Measurements from ENCODE around the gene AGBL2. TPM values are rescaled to one million over a fixed set of nuclear protein-coding genes. Genes with fewer than 3 reads are reported as not detected.
"Not testable (repeated sequence)": the region's sequence is repeated elsewhere in the genome, so short reads cannot be mapped to it uniquely, and the experiment has no call there.

The AGBL2 gene
- total RNA-seq, 3 donors from 2014 or later, result 0.16 to 3.2 (median 2.3) TPM

DNA sequence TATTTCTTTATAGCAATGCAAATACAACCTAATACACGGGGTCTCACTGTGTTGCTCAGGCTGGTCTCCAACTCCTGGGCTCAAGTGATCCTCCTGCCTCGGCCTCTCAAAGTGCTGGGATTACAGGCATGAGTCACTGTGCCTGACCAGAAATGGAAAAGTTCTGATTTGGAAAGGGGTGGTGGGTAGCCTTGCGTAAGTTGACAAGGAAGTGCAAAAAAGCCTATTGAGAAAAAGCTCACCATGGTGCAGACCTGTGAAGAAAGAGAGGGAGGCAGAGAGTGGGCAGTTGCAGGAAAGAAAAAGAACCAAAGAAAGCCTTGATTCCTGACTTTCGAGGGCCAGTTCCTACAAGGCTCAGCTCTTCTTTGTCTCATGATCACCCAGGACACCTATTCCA lies 27.1 kb downstream of the AGBL2 start:
- Histone ChIP-seq H3K27me3 (no peaks in the 10 kb centered on the region), H3K36me3 (no peaks in the 10 kb centered on the region), H3K4me1 (no peaks in the 10 kb centered on the region), H3K9me3 (no peaks in the 10 kb centered on the region), H3K27ac (no peak overlapping the region), H3K4me3 (no peak overlapping the region)
- no peak for DNase-seq (ENCODE audit: low spot score in 2 of 2)
- no peak for TF ChIP-seq POLR2A (IDR thresholded peaks at IDR 0.05)
- TF ChIP-seq POLR2AphosphoS5 (IDR thresholded peaks at IDR 0.05), result no peak
- TF ChIP-seq, protein P1, sequence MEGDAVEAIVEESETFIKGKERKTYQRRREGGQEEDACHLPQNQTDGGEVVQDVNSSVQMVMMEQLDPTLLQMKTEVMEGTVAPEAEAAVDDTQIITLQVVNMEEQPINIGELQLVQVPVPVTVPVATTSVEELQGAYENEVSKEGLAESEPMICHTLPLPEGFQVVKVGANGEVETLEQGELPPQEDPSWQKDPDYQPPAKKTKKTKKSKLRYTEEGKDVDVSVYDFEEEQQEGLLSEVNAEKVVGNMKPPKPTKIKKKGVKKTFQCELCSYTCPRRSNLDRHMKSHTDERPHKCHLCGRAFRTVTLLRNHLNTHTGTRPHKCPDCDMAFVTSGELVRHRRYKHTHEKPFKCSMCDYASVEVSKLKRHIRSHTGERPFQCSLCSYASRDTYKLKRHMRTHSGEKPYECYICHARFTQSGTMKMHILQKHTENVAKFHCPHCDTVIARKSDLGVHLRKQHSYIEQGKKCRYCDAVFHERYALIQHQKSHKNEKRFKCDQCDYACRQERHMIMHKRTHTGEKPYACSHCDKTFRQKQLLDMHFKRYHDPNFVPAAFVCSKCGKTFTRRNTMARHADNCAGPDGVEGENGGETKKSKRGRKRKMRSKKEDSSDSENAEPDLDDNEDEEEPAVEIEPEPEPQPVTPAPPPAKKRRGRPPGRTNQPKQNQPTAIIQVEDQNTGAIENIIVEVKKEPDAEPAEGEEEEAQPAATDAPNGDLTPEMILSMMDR (IDR thresholded peaks at IDR 0.05), result no peak
- intact Hi-C loops (cut with DNase I; ENCODE audit: low total_unique reads), result no loop called here

- intact Hi-C loops (cut with DNase I; ENCODE audit: low total_unique reads); H3K36me3 ChIP-seq; DNase-seq (ENCODE audit: low spot score in 2 of 2): not testable (repeated sequence)
Observed at GRCh38 chr11:47686704-47687103, 28.5 kb downstream of the AGBL2 start.

DNA sequence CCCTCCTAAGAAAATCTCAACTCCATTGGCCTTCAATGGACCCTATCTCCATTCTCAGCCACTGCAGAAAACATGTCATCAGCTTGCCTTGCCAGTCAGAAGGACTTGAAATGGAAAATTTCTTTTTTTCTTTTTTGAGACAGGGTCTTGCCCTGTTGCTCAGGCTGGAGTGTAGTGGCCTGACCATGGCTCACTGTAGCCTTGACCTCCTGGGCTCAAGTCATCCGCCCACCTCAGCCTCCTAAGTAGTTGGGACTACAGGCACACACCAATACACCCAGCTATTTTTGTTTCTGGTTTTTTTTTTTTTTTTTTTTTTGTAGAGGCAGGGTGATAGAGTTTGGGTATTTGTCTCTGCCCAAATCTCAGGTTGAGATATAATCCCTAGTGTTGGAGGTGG lies 29.0 kb downstream of the AGBL2 start:
- intact Hi-C loops (cut with DNase I; ENCODE audit: low total_unique reads), result no loop called here
- H3K9me3 ChIP-seq, result no peaks in the 10 kb centered on the region
- no peaks in the 10 kb centered on the region for H3K4me1 ChIP-seq
- no peak overlapping the region for H3K4me3 ChIP-seq
- DNase-seq (ENCODE audit: low spot score in 2 of 2), result no peak
- H3K27me3 ChIP-seq, result no peaks in the 10 kb centered on the region
- H3K36me3 ChIP-seq, result no peaks in the 10 kb centered on the region
- no peak for TF ChIP-seq POLR2A (IDR thresholded peaks at IDR 0.05)
- TF ChIP-seq, protein P1 (IDR thresholded peaks at IDR 0.05), result no peak
- TF ChIP-seq POLR2AphosphoS5 (IDR thresholded peaks at IDR 0.05), result no peak
- no peak overlapping the region for H3K27ac ChIP-seq

More at GRCh38 chr11:47686704-47687103, 28.5 kb downstream of the AGBL2 start:
- H3K27me3 ChIP-seq, H3K9me3 ChIP-seq, H3K27ac ChIP-seq, H3K4me3 ChIP-seq, H3K4me1 ChIP-seq: not testable (repeated sequence)

GRCh38 chr11:47675851-47676250 lies 39.3 kb downstream of the AGBL2 start:
- TF ChIP-seq POLR2AphosphoS5 (IDR thresholded peaks at IDR 0.05), result no peak
- TF ChIP-seq, protein P1 (IDR thresholded peaks at IDR 0.05), result no peak
- no peak for TF ChIP-seq POLR2A (IDR thresholded peaks at IDR 0.05)
- no peak overlapping the region for H3K4me3 ChIP-seq
- DNase-seq (ENCODE audit: low spot score in 2 of 2), result no peak
- no peak overlapping the region for H3K27ac ChIP-seq
- H3K9me3 ChIP-seq, result no peaks in the 10 kb centered on the region
- intact Hi-C loops (cut with DNase I; ENCODE audit: low total_unique reads), result no loop called here
- no peaks in the 10 kb centered on the region for H3K4me1 ChIP-seq
- no peaks in the 10 kb centered on the region for H3K27me3 ChIP-seq
- no peaks in the 10 kb centered on the region for H3K36me3 ChIP-seq

DNA sequence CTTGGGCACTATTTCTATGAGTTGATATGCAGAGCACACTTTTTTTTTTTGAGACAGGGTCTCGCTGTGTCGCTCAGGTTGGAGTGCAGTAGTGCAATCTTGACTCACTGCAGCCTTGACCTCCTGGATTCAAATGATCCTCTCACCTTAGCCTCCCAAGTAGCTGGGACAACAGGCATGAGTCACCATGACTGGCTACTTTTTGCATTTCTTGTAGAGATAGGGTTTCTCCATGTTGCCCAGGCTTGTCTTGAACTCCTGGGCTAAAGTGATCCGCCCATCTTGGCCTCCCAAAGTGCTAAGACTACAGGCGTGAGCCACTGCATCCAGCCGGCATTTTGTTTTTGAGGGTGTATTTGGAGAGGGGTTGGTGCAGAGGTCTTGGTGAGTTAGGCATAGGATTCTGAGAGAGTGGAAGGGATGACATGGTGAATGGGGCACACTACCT lies 42.9 kb downstream of the AGBL2 start:
- Histone ChIP-seq H3K36me3 (no peaks in the 10 kb centered on the region), H3K9me3 (no peaks in the 10 kb centered on the region), H3K4me1 (no peaks in the 10 kb centered on the region), H3K27ac (no peak overlapping the region), H3K27me3 (no peaks in the 10 kb centered on the region), H3K4me3 (no peak overlapping the region)
- TF ChIP-seq POLR2A (IDR thresholded peaks at IDR 0.05), result no peak
- no peak for TF ChIP-seq POLR2AphosphoS5 (IDR thresholded peaks at IDR 0.05)
- TF ChIP-seq, protein P1 (IDR thresholded peaks at IDR 0.05), result no peak
- intact Hi-C loops (cut with DNase I; ENCODE audit: low total_unique reads), result no loop called here
- no peak for DNase-seq (ENCODE audit: low spot score in 2 of 2)

GRCh38 chr11:47669856-47670255 lies 45.3 kb downstream of the AGBL2 start:
- no peak overlapping the region for H3K27ac ChIP-seq
- no peak overlapping the region for H3K4me3 ChIP-seq
- DNase-seq (ENCODE audit: low spot score in 2 of 2), result no peak
- no peak for TF ChIP-seq POLR2A (IDR thresholded peaks at IDR 0.05)
- TF ChIP-seq, protein P1 (IDR thresholded peaks at IDR 0.05), result no peak
- no peak for TF ChIP-seq POLR2AphosphoS5 (IDR thresholded peaks at IDR 0.05)
- H3K4me1 ChIP-seq, result no peaks in the 10 kb centered on the region
- no peaks in the 10 kb centered on the region for H3K36me3 ChIP-seq
- intact Hi-C loops (cut with DNase I; ENCODE audit: low total_unique reads), result no loop called here
- no peaks in the 10 kb centered on the region for H3K9me3 ChIP-seq
- H3K27me3 ChIP-seq, result no peaks in the 10 kb centered on the region
